ENCODE data around the gene MPZL2. TPM values are rescaled to one million over a fixed set of nuclear protein-coding genes. Genes with fewer than 3 reads are reported as not detected.

The MPZL2 gene
- total and polyA plus RNA-seq, 2 of the 8 experiments (the other 6 are each of a cell fraction or from before 2014, with no cell fraction given) = 2.4 to 3.2 TPM

DNA sequence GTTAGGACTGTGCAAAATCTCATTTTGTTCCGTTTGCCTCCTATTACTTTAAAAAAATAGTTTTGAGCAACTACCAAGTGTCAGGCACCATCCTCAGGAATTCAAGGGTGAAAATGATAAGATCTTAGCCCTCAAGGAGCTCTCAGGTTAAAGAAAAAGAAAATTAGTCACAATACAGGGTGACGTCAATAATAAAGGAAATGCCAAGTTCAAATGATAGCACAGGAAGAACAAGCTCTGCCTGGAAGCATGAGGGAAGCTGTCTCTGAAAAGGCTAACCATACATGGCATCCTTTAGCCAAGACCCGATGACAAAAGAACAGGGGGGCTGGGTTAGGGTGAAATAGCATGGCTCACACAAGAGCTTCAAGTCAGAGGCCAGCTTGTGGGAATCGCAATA is 11.1 kb upstream of the MPZL2 start:
- ChIA-PET POLR2A (ENCODE audit: partially characterized antibody) (interaction anchor here (1.4 to 1.7 kb wide), 2 partner anchors 11 to 13 kb away, joined by 5 to 6 read pairs; partner anchors contain the start of gene MPZL2), CTCF (ENCODE audit: partially characterized antibody) (interaction anchor here (0.8 to 1.2 kb wide), 3 partner anchors 15 to 77 kb away, joined by 3 to 6 read pairs (median 4); no protein-coding TSS in a partner anchor)
- H3K4ac ChIP-seq (replicated peaks; ENCODE audit: insufficient read length, low read depth, low read length) = no peak overlapping the region
- H2AK5ac ChIP-seq (ENCODE audit: low read depth, low read length) = no peak overlapping the region
- H2BK5ac ChIP-seq (ENCODE audit: low read depth, low read length) = no peak overlapping the region
- no peak overlapping the region for H3K4me2 ChIP-seq (ENCODE audit: insufficient read depth in 1 of 2, low read depth in 2 of 2, low read length in 2 of 2)
- no peak overlapping the region for H3K18ac ChIP-seq (ENCODE audit: extremely low read depth, low read length)
- no peak overlapping the region for H3K56ac ChIP-seq (replicated peaks; ENCODE audit: insufficient read length, low read depth, low read length)
- H3K27ac ChIP-seq (ENCODE audit: low read depth, low read length) = no peak overlapping the region
- H2AFZ ChIP-seq (ENCODE audit: low read length) = no peak overlapping the region
- no peak for FAIRE-seq
- H2BK120ac ChIP-seq (replicated peaks; ENCODE audit: low read depth, low read length) = no peak overlapping the region
- H3K23me2 ChIP-seq (ENCODE audit: low read depth, low read length) = no peaks in the 10 kb centered on the region
- H3K4me3 ChIP-seq (ENCODE audit: extremely low read depth in 1 of 4, insufficient read depth in 2 of 4, low read depth in 3 of 4, low read length in 4 of 4) = no peak overlapping the region
- no peaks in the 10 kb centered on the region for H4K20me1 ChIP-seq (replicated peaks in 1 of 2; ENCODE audit: control insufficient read depth in 1 of 2, insufficient read depth in 2 of 2, low read length in 2 of 2)
- 70% methylated on average over 4 of the region's 4 CpGs; no CpG with 5 or more reads in 1 of the 2 experiments for WGBS, 2 experiments (ENCODE audit: extremely low coverage in 1 of 2, insufficient coverage in 1 of 2, insufficient read length in 1 of 2, insufficient replicate concordance in 2 of 2, low coverage in 1 of 2, low lambda C conversion rate in 2 of 2, missing lambda C conversion rate in 1 of 2)
- H2BK20ac ChIP-seq (ENCODE audit: low read length) = no peak overlapping the region
- TF ChIP-seq CBX5 (IDR thresholded peaks at IDR 0.05; ENCODE audit: low read depth, low read length) (no peak), SP1 (IDR thresholded peaks at IDR 0.05; ENCODE audit: low read depth, low read length) (no peak), CREB1 (IDR thresholded peaks at IDR 0.05) (no peak), EP300 (IDR thresholded peaks at IDR 0.05; ENCODE audit: borderline replicate concordance in 1 of 2, low read depth in 2 of 2, low read length in 2 of 2) (no peak), MAX (IDR thresholded peaks at IDR 0.05) (no peak), PHF8 (conservative IDR thresholded peaks at IDR 0.05; ENCODE audit: low read depth, low read length) (no peak)
- H3K4me1 ChIP-seq (replicated peaks in 1 of 4; ENCODE audit: control insufficient read depth in 3 of 4, insufficient read depth in 4 of 4, low read length in 3 of 4) = no peaks in the 10 kb centered on the region
- no peak overlapping the region for H3K14ac ChIP-seq (ENCODE audit: insufficient read length)
- no peaks in the 10 kb centered on the region for H3K36me3 ChIP-seq (ENCODE audit: control insufficient read depth in 2 of 4, insufficient read depth in 4 of 4, low read length in 3 of 4)
- H2BK12ac ChIP-seq (ENCODE audit: low read depth, low read length) = no peak overlapping the region
- no peak overlapping the region for H4K8ac ChIP-seq (ENCODE audit: extremely low read depth, insufficient read depth, low read length)
- H3K27me3 ChIP-seq (replicated peaks in 1 of 4; ENCODE audit: control insufficient read depth in 3 of 4, extremely low read depth in 1 of 4, insufficient read depth in 3 of 4, low read length in 3 of 4) = no peaks in the 10 kb centered on the region
- no peak overlapping the region for H4K91ac ChIP-seq (replicated peaks; ENCODE audit: insufficient read length, low read length)
- no peak overlapping the region for H2BK15ac ChIP-seq (ENCODE audit: low read length)
- no peaks in the 10 kb centered on the region for H3K79me2 ChIP-seq (ENCODE audit: control insufficient read depth in 1 of 2, insufficient read depth in 2 of 2, low read length in 2 of 2)
- H3K23ac ChIP-seq (ENCODE audit: insufficient read length) = no peak overlapping the region
- no peaks in the 10 kb centered on the region for H3K9me3 ChIP-seq (ENCODE audit: insufficient read depth in 2 of 2, low read depth in 1 of 2, low read length in 1 of 2)
- DNase-seq (ENCODE audit: low read depth in 1 of 2, low spot score in 2 of 2) = no peak
- H3K79me1 ChIP-seq (ENCODE audit: low read depth, low read length) = no peaks in the 10 kb centered on the region
- no peak overlapping the region for H3K9ac ChIP-seq (replicated peaks in 1 of 4; ENCODE audit: extremely low read depth in 1 of 4, low read depth in 3 of 4, low read length in 3 of 4)
- H4K5ac ChIP-seq (ENCODE audit: insufficient read length, low read depth, low read length) = no peak overlapping the region

All from H1 (cell line).